ENCODE results near the gene PLA2G3.

The PLA2G3 gene

GRCh38 chr22:31103111-31103510 is 37.2 kb downstream of the PLA2G3 start:
- no peak overlapping the region for H3K4me3 ChIP-seq (ENCODE audit: low read depth, low read length)
- no peak for DNase-seq (ENCODE audit: low read depth)
- TF ChIP-seq, protein P1, sequence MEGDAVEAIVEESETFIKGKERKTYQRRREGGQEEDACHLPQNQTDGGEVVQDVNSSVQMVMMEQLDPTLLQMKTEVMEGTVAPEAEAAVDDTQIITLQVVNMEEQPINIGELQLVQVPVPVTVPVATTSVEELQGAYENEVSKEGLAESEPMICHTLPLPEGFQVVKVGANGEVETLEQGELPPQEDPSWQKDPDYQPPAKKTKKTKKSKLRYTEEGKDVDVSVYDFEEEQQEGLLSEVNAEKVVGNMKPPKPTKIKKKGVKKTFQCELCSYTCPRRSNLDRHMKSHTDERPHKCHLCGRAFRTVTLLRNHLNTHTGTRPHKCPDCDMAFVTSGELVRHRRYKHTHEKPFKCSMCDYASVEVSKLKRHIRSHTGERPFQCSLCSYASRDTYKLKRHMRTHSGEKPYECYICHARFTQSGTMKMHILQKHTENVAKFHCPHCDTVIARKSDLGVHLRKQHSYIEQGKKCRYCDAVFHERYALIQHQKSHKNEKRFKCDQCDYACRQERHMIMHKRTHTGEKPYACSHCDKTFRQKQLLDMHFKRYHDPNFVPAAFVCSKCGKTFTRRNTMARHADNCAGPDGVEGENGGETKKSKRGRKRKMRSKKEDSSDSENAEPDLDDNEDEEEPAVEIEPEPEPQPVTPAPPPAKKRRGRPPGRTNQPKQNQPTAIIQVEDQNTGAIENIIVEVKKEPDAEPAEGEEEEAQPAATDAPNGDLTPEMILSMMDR (IDR thresholded peaks at IDR 0.05; ENCODE audit: control insufficient read depth, extremely low read depth, insufficient read depth), result no peak

- no peak overlapping the region for H3K4me3 ChIP-seq (ENCODE audit: low read depth, low read length)
- TF ChIP-seq, protein P1 (IDR thresholded peaks at IDR 0.05; ENCODE audit: control insufficient read depth, extremely low read depth, insufficient read depth), result no peak
- DNase-seq (ENCODE audit: low read depth), result no peak
These were observed 37.7 kb downstream of the PLA2G3 start for GRCh38 chr22:31102441-31103081.

GRCh38 chr22:31100762-31101525 is 39.4 kb downstream of the PLA2G3 start:
- H3K4me3 ChIP-seq (ENCODE audit: low read depth, low read length), result no peak overlapping the region
- TF ChIP-seq, protein P1 (IDR thresholded peaks at IDR 0.05; ENCODE audit: control insufficient read depth, extremely low read depth, insufficient read depth), result no peak
- no peak for DNase-seq (ENCODE audit: low read depth)

GRCh38 chr22:31099841-31100761 is 40.2 kb downstream of the PLA2G3 start:
- no peak for DNase-seq (ENCODE audit: low read depth)
- no peak overlapping the region for H3K4me3 ChIP-seq (ENCODE audit: low read depth, low read length)
- TF ChIP-seq, protein P1 (IDR thresholded peaks at IDR 0.05; ENCODE audit: control insufficient read depth, extremely low read depth, insufficient read depth), result no peak

DNA sequence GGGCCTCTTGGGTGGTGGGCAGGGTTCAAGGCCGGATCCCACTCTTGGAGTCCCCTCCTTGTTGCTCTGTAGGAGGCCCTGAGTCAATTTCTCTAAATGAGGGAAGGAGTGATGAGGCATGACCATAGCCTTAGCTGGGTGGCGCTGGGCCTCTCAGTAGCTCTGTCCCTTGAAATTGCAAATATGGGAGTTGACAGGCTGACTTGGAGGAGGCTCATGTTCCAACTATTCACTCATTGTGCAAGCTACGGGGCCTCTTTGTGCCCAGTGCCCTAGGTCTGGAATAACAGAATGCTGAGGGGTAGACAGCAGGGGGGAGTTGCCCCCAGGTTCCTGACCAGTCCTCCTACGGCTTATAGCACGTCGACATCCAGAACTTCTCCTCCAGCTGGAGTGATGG is 40.9 kb downstream of the PLA2G3 start:
- TF ChIP-seq, protein P1 (IDR thresholded peaks at IDR 0.05; ENCODE audit: control insufficient read depth, extremely low read depth, insufficient read depth), result no peak
- no peak overlapping the region for H3K4me3 ChIP-seq (ENCODE audit: low read depth, low read length)
- no peak for DNase-seq (ENCODE audit: low read depth)

DNA sequence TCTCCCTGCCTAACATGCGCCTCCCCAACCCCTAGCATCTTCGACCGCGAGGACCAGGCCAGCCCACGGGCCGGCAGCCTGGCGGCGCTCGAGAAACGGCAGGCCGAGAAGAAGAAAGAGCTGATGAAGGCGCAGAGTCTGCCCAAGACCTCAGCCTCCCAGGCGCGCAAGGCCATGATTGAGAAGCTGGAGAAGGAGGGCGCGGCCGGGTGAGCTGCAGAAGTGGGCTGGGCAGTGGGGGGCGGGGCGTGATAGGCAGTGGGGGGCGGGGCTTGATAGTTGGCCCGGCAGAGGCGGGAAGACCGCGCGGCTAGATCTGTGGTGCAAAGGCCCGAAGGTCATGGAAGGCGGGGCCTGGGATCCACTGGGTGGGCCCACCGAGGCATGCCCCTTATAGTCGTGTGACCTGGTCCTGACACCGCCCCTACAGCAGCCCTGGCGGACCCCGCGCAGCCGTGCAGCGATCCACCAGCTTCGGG is 41.6 kb downstream of the PLA2G3 start:
- no peak for DNase-seq (ENCODE audit: low read depth)
- no peak overlapping the region for H3K4me3 ChIP-seq (ENCODE audit: low read depth, low read length)
- TF ChIP-seq, protein P1 (IDR thresholded peaks at IDR 0.05; ENCODE audit: control insufficient read depth, extremely low read depth, insufficient read depth), result no peak
